GM18520 (cell line): ENCODE results near the gene MAGEA2B.
"Not testable (repeated sequence)": the region's sequence is repeated elsewhere in the genome, so short reads cannot be mapped to it uniquely, and the experiment has no call there.

Experiments
- ATAC-seq: cut with Tn5 transposase; IDR thresholded peaks from one replicate; pipeline ENCODE4 v1.9.1; 2021; ENCODE audit not compliant: unreplicated experiment

Gene MAGEA2B, protein sequence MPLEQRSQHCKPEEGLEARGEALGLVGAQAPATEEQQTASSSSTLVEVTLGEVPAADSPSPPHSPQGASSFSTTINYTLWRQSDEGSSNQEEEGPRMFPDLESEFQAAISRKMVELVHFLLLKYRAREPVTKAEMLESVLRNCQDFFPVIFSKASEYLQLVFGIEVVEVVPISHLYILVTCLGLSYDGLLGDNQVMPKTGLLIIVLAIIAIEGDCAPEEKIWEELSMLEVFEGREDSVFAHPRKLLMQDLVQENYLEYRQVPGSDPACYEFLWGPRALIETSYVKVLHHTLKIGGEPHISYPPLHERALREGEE

DNA sequence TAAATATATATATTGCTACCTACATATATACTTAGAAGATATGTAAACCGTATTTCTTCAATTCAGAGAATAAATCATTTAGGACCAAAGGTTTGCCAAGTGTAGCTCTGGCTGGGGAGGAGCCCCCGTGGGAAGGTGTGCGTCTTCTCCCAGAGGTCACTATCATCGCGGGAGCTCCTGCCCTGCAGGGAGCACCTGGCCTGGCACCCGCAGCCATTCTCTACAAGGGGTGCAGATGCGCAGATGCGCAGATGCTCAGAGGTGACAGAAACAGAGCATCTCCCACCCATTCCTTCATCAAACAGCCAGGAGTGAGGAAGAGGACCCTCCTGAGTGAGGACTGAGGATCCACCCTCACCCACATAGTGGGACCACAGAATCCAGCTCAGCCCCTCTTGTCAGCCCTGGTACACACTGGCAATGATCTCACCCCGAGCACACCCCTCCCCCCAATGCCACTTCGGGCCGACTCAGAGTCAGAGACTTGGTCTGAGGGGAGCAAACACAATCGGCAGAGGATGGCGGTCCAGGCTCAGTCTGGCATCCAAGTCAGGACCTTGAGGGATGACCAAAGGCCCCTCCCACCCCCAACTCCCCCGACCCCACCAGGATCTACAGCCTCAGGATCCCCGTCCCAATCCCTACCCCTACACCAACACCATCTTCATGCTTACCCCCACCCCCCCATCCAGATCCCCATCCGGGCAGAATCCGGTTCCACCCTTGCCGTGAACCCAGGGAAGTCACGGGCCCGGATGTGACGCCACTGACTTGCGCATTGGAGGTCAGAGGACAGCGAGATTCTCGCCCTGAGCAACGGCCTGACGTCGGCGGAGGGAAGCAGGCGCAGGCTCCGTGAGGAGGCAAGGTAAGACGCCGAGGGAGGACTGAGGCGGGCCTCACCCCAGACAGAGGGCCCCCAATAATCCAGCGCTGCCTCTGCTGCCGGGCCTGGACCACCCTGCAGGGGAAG lies at the start of gene MAGEA2B:
TSS of gene MAGEA2B (plus strand) at position 814 of the 973 bp plus-strand sequence. CDS start 2,479 bp downstream, outside the sequence.
- not testable (repeated sequence) for ATAC-seq

GRCh38 chrX:152674135-152674534 lies 40.3 kb upstream of the MAGEA2B start:
- ATAC-seq: no peak

- not testable (repeated sequence) for ATAC-seq
These were observed 39.8 kb upstream of the MAGEA2B start for GRCh38 chrX:152674652-152675051.

GRCh38 chrX:152681012-152681411 lies 33.4 kb upstream of the MAGEA2B start:
- peak; percentile 68 for ATAC-seq

- not testable (repeated sequence) for ATAC-seq
These were observed 16.2 kb upstream of the MAGEA2B start, which contains the start of gene MAGEA3 for GRCh38 chrX:152697952-152698931. Gene MAGEA3, plus strand, starts transcription at chrX:152698794. Its CDS starts 2,039 bp downstream, at chrX:152700833.

DNA sequence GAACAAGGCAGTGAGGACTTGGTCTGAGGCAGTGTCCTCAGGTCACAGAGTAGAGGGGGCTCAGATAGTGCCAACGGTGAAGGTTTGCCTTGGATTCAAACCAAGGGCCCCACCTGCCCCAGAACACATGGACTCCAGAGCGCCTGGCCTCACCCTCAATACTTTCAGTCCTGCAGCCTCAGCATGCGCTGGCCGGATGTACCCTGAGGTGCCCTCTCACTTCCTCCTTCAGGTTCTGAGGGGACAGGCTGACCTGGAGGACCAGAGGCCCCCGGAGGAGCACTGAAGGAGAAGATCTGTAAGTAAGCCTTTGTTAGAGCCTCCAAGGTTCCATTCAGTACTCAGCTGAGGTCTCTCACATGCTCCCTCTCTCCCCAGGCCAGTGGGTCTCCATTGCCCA lies 14.0 kb upstream of the MAGEA2B start:
- ATAC-seq: not testable (repeated sequence)

DNA sequence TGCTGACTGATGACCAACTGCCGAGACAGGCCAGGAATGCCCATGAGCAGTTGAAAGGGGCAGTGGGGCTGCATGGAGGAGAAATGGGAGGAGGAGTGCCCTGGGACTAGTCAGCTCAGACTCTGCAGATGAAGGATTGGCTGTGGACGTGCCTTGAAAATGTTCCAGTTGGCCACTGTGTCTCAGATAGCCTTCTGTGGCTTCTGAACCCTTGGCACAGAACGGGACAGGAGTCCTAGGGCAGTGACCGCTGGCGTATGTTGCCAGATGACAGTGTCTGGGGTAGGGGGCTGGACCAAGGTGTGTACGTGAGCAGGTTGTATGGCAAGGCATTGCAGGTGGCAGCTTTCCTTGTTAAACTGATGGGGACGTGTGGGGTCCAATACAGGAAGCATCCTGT lies 7.9 kb upstream of the MAGEA2B start:
- ATAC-seq: not testable (repeated sequence)

DNA sequence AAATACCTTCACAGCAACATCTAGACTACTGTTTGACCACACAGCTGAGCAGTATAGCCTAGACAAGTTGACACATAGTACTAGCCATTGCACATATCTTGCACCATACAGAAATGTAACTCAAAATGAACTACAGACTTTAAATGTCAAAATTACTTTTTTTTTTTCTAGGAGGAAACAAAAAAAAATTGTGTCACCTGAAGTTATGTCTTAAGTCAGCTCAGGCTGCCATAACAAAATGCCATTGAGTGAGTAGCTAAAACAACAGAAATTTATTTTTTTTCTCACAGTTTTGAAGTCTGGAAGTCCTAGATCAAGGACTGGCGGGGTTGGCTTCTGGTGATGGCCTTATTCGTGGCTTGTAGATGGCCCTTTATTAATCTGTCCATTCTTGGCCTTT lies 5.3 kb upstream of the MAGEA2B start, which contains the start of gene CSAG2:
TSS of gene CSAG2 (minus strand) at position 101 of the 400 bp plus-strand sequence. CDS start 161 bp downstream, outside the sequence.
- not testable (repeated sequence) for ATAC-seq

DNA sequence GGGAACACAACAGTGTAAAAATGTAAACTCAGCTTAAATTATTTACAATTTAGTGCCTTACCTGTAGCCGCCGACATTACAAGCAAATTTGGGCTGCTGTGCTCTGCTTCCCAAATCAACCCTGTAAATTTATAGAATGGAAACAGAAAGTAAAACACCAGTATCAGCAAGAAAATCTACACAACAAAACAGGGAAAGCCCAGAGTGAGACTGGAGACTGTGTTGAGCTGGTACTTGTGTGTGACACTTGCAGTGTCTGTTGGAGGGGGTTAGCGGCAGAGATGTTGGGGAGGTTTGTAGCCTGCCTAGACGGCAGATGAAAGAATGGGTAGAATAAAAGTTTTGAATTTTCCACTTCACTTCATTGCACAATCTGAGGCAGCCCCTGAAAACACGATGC lies 1.2 kb upstream of the MAGEA2B start:
- not testable (repeated sequence) for ATAC-seq

DNA sequence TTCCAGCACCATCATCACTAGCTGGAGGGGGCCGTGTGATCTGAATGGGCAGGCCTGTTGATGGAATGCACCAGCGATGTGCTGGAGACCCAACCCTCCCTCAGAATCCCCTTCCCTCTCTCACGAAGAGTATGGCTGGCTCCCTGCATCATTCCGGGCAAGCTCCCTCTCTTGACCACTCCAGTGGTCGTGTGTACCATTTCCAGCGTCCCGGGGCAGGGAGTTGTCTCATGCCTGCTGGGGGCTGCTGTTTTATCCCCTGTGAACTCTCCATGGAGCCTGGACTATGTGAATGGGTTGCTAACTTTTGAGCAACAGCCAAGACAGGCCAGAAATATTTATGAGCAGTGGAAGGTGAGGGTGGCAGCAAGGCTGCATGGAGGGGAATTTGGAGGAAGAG lies 11.0 kb downstream of the MAGEA2B start:
- ATAC-seq: no peak

GRCh38 chrX:152733261-152733975 lies 19.0 kb downstream of the MAGEA2B start, which contains the start of the genes CSAG1 and MAGEA12:
Gene CSAG1, minus strand, starts transcription at chrX:152733721. Its CDS starts 1,261 bp downstream, at chrX:152732460.
Gene MAGEA12, plus strand, starts transcription at chrX:152733757. Its CDS starts 2,405 bp downstream, at chrX:152736162.
- no peak for ATAC-seq

DNA sequence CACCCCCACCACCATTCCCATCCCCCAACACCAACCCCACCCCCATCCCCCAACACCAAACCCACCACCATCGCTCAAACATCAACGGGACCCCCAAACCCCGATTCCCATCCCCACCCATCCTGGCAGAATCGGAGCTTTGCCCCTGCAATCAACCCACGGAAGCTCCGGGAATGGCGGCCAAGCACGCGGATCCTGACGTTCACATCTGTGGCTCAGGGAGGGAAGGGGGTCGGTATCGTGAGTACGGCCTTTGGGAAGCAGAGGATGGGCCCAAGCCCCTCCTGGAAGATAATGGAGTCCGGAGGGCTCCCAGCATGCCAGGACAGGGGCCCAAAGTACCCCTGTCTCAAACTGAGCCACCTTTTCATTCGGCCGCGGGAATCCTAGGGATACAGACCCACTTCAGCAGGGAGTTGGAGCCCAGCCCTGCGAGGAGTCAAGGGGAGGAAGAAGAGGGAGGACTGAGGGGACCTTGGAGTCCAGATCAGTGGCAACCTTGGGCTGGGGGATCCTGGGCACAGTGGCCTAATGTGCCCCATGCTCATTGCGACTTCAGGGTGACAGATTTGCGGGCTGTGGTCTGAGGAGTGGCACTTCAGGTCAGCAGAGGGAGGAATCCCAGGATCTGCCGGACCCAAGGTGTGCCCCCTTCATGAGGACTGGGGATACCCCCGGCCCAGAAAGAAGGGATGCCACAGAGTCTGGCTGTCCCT lies 19.9 kb downstream of the MAGEA2B start:
- not testable (repeated sequence) for ATAC-seq

DNA sequence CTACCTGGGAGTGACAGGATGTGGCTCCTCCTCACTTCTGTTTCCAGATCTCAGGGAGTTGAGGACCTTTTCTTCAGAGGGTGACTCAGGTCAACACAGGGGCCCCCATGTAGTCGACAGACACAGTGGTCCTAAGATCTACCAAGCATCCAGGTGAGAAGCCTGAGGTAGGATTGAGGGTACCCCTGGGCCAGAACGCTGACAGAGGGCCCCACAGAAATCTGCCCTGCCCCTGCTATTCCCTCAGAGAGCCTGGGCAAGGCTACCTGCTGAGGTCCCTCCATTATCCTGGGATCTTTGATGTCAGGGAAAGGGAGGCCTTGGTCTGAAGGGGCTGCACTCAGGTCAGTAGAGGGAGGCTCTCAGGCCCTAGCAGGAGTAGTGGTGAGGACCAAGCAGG lies 20.7 kb downstream of the MAGEA2B start:
- ATAC-seq: no peak

GRCh38 chrX:152735860-152736511 lies 21.6 kb downstream of the MAGEA2B start:
- no peak for ATAC-seq

DNA sequence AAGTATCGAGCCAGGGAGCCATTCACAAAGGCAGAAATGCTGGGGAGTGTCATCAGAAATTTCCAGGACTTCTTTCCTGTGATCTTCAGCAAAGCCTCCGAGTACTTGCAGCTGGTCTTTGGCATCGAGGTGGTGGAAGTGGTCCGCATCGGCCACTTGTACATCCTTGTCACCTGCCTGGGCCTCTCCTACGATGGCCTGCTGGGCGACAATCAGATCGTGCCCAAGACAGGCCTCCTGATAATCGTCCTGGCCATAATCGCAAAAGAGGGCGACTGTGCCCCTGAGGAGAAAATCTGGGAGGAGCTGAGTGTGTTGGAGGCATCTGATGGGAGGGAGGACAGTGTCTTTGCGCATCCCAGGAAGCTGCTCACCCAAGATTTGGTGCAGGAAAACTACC lies 22.1 kb downstream of the MAGEA2B start:
- ATAC-seq: not testable (repeated sequence)

GRCh38 chrX:152738560-152738959 lies 24.1 kb downstream of the MAGEA2B start:
- no peak for ATAC-seq

GRCh38 chrX:152753686-152754650 lies 39.5 kb downstream of the MAGEA2B start, which contains the start of gene MAGEA2:
Gene MAGEA2, minus strand, starts transcription at chrX:152753842. Its CDS starts 2,479 bp downstream, at chrX:152751363.
- ATAC-seq: not testable (repeated sequence)
